Breast epithelium (tissue), 3 donors: ENCODE results near the gene PAFAH1B1.

Experiments
- POLR2A ChIP-seq: fragments of 450-650 bp; IDR thresholded peaks from one replicate; pipeline ENCODE4 v1.6.1; 2016; ENCODE audit warnings: antibody characterized with exemption, mild to moderate bottlenecking, moderate library complexity
- POLR2AphosphoS5 ChIP-seq, 3 donors: sonication (generic); formaldehyde crosslinking; IDR thresholded peaks; one replicate each; pipeline ENCODE4 v1.6.1; 2017; ENCODE audit warnings: antibody characterized with exemption in 3 of 3
- TF ChIP-seq, protein P1 (sequence below), 3 donors: fragments of 450-650 bp; IDR thresholded peaks; one replicate each; pipeline ENCODE4 v1.5.1; 2016 to 2017; ENCODE audit warnings: antibody characterized with exemption in 3 of 3, mild to moderate bottlenecking in 3 of 3, moderate library complexity in 3 of 3

- TF ChIP-seq, protein P1, sequence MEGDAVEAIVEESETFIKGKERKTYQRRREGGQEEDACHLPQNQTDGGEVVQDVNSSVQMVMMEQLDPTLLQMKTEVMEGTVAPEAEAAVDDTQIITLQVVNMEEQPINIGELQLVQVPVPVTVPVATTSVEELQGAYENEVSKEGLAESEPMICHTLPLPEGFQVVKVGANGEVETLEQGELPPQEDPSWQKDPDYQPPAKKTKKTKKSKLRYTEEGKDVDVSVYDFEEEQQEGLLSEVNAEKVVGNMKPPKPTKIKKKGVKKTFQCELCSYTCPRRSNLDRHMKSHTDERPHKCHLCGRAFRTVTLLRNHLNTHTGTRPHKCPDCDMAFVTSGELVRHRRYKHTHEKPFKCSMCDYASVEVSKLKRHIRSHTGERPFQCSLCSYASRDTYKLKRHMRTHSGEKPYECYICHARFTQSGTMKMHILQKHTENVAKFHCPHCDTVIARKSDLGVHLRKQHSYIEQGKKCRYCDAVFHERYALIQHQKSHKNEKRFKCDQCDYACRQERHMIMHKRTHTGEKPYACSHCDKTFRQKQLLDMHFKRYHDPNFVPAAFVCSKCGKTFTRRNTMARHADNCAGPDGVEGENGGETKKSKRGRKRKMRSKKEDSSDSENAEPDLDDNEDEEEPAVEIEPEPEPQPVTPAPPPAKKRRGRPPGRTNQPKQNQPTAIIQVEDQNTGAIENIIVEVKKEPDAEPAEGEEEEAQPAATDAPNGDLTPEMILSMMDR (IDR thresholded peaks at IDR 0.05) = no peak
- TF ChIP-seq POLR2AphosphoS5 (IDR thresholded peaks at IDR 0.05) = no peak
- no peak for TF ChIP-seq POLR2A
Measured at GRCh38 chr17:2549392-2550211, 43.9 kb upstream of the PAFAH1B1 start.
